Hypothalamus (tissue), 51 donors: ENCODE measurements around the gene OR5A1.
A peak's percentile ranks its signal among the peaks of the same experiment; 100 is the strongest.
"Not testable (repeated sequence)": the region's sequence is repeated elsewhere in the genome, so short reads cannot be mapped to it uniquely, and the experiment has no call there.

Experiments used
- DNase-seq, 51 donors: peaks; one replicate each; lab custom pipeline; 2025; lab: John Stamatoyannopoulos, UW

The OR5A1 gene

GRCh38 chr11:59436169-59436568 is at the start of gene OR5A1:
Gene OR5A1, plus strand, starts transcription at chr11:59436469. Its CDS starts 6,700 bp downstream, at chr11:59443169.
- no peak for DNase-seq

- no peak for DNase-seq
Measured at GRCh38 chr11:59394186-59394585, 42.1 kb upstream of the OR5A1 start.

GRCh38 chr11:59400461-59401261 is 35.6 kb upstream of the OR5A1 start:
- no peak for DNase-seq

- DNase-seq = no peak
Measured at GRCh38 chr11:59401262-59401552, 35.1 kb upstream of the OR5A1 start.

GRCh38 chr11:59403546-59403945 is 32.7 kb upstream of the OR5A1 start:
- no peak for DNase-seq

- no peak for DNase-seq
Measured at GRCh38 chr11:59413646-59414045, 22.6 kb upstream of the OR5A1 start.

- no peak for DNase-seq
Measured at GRCh38 chr11:59415111-59415510, 21.2 kb upstream of the OR5A1 start.

- peak in 1 of 51 donors; percentile 2 for DNase-seq
Measured at GRCh38 chr11:59416613-59417012, 19.7 kb upstream of the OR5A1 start.

GRCh38 chr11:59417023-59417422 is 19.2 kb upstream of the OR5A1 start:
- DNase-seq = no peak

- no peak for DNase-seq
Measured at GRCh38 chr11:59418156-59418555, 18.1 kb upstream of the OR5A1 start.

GRCh38 chr11:59423835-59424234 is 12.4 kb upstream of the OR5A1 start:
- DNase-seq = no peak

GRCh38 chr11:59425131-59425530 is 11.1 kb upstream of the OR5A1 start:
- DNase-seq = no peak

GRCh38 chr11:59426361-59427067 is 9.8 kb upstream of the OR5A1 start, which contains the start of gene OR5A2:
Gene OR5A2, minus strand, starts transcription at chr11:59426413. Its CDS starts 3,460 bp downstream, at chr11:59422953.
- DNase-seq = no peak

- no peak for DNase-seq
Measured at GRCh38 chr11:59427068-59427382, 9.2 kb upstream of the OR5A1 start.

GRCh38 chr11:59429924-59430516 is 6.2 kb upstream of the OR5A1 start:
- DNase-seq = no peak

- DNase-seq = no peak
Measured at GRCh38 chr11:59437770-59438169, 1.5 kb downstream of the OR5A1 start.

GRCh38 chr11:59445624-59446023 is 9.4 kb downstream of the OR5A1 start:
- DNase-seq = not testable (repeated sequence)

- no peak for DNase-seq
Measured at GRCh38 chr11:59448484-59448883, 12.2 kb downstream of the OR5A1 start.

- no peak for DNase-seq
Measured at GRCh38 chr11:59456661-59457060, 20.4 kb downstream of the OR5A1 start, which contains the start of gene OR4D6. Gene OR4D6, plus strand, starts transcription at chr11:59456961. Its CDS starts 0 bp downstream, at chr11:59456961.

- no peak for DNase-seq
Measured at GRCh38 chr11:59459916-59460315, 23.6 kb downstream of the OR5A1 start.

GRCh38 chr11:59463190-59463641 is 26.9 kb downstream of the OR5A1 start:
- no peak for DNase-seq

- no peak for DNase-seq
Measured at GRCh38 chr11:59473015-59473414, 36.7 kb downstream of the OR5A1 start, which contains the start of gene OR4D10. Gene OR4D10, plus strand, starts transcription at chr11:59473315. Its CDS starts 4,115 bp downstream, at chr11:59477430.
